A673 (cell line): ENCODE results near the gene ACD.

Experiments used
- EZH2 ChIP-seq: fragments of 200-600 bp; sonication (generic); IDR thresholded peaks from 2 replicates; pipeline ENCODE4 v1.6.1; 2017; ENCODE audit warnings: borderline replicate concordance, low read depth, mild to moderate bottlenecking, mixed read lengths, antibody characterized with exemption, low read length; ENCODE audit not compliant: poor library complexity, severe bottlenecking
- TF ChIP-seq, protein P1 (sequence below): fragments of 300-800, 200-600 bp; sonication (generic); conservative IDR thresholded peaks from 2 replicates; pipeline ENCODE4 v1.5.1; 2017; ENCODE audit warnings: low read depth, mild to moderate bottlenecking, antibody characterized with exemption, low read length, moderate library complexity, mixed read lengths

DNA sequence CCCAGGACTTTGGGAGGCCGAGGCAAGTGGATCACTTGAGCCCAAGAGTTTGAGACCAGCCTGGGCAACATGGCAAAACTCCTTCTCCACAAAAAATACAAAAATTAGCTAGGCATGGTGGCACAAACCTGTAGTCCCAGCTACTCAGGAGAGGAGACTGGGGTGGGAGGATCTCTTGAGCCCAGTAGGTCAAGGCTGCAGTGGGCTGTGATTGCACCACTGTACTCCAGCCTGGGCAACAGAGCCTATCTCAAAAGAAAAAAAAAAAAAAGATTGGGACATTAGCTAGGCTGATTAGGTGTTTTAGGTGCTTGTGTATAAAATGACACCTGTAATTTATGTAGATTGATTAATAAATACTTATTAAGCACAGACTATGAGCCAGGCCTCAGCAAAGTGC lies 49.0 kb upstream of the ACD start:
- TF ChIP-seq, protein P1, sequence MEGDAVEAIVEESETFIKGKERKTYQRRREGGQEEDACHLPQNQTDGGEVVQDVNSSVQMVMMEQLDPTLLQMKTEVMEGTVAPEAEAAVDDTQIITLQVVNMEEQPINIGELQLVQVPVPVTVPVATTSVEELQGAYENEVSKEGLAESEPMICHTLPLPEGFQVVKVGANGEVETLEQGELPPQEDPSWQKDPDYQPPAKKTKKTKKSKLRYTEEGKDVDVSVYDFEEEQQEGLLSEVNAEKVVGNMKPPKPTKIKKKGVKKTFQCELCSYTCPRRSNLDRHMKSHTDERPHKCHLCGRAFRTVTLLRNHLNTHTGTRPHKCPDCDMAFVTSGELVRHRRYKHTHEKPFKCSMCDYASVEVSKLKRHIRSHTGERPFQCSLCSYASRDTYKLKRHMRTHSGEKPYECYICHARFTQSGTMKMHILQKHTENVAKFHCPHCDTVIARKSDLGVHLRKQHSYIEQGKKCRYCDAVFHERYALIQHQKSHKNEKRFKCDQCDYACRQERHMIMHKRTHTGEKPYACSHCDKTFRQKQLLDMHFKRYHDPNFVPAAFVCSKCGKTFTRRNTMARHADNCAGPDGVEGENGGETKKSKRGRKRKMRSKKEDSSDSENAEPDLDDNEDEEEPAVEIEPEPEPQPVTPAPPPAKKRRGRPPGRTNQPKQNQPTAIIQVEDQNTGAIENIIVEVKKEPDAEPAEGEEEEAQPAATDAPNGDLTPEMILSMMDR: no peak
- no peak for TF ChIP-seq EZH2
